CD4-positive, alpha-beta T cell treated with Interleukin-10 for 1 hour (primary cell): ENCODE data around the gene CLMN.

ENCODE experiments used
- DNase-seq: peaks from one replicate; pipeline ENCODE4 v3.0.0-alpha.2; 2020

The CLMN gene

DNA sequence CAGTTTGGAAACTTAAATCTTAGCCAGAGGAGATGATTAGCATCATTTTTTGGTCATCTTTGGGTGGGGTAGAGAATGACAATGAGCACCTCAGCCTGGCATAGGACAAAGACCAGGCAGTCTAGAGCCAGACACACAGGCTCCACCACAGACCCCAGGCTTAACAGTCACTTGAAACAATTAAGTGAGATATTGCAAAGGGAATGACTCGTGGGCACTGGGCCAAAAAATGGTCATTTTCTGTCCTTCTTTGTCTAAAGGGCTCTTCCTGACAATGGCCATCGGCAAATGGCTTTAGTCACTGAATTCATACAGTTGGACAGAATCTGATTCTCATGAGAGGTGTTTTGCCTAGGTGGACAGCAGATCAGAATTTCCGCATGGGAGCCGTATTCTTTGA, 84.4 kb downstream of the CLMN start:
- no peak for DNase-seq

DNA sequence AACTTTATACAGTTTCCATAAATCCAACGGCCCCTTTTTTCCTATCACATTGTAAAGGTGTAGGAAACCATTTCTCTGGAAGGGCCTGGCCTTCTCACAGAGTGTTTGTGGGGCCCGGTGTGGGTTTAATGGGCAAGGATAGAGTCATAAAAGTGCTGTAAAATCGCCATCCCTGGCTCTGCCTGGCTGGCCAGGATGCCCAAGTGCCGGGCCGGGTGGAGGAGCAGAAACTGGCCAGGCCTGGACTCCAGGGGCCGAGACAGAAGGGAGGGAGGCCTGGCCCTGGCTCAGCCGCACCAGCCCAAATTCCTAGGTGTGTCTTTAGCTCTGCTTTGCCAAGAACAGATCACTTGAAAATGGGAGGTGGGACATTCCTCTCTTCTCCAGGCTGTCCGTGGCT, 85.3 kb downstream of the CLMN start:
- no peak for DNase-seq

DNA sequence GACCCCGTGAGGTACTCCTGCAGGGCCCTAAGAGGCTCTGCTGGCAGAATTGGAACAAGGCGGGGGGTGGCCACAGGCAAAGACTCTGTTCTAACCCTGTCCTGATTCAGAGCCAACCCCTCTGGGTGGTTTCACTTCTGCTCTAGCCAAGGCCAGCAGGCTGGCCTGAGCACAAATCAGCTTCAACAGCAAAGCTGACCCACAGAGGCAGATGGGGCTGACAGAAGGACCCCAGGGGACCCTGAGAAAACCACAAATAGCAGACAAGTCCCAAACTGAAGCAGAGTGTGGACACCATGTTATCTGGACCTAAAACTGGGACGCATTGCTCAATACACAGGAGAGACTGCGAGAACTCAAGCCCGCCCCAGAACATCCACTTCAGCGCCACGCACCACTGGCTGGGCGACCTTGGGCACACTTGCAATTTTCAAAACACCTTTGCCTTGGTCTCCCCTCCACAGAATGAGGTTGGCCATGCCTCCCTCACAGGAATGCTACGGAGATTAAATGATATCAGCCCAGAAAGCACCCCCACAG, 85.9 kb downstream of the CLMN start:
- DNase-seq, result no peak

DNA sequence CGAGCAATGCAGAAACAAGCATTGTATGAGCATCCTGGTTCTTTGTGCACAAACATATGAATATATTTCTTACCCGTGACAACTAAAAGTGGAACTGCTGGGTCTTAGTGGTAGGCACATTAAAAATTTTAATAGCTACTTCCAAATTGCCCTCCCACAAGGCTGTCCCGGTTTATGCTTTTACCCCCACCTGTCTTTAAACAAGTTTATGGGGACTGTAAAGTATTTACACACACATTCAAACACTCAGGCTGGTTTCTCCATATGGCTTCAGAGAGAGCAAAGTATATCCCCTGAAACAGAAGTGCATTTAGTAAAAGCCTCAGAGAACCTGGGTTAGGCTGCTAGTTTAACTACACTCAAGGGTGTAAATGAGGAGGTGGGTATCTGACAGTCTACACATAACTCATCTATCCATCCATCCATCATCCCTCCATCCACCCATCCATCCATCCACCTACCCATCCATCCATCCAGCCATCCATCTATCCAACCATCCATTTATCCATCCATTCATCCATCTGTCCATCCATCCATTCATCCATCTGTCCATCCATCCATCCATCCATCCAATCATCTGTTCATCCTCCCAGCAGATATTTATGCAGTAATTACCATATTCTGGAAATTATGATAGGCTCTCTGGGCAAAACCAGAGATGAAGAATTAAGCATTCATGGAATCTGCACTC, 86.7 kb downstream of the CLMN start:
- DNase-seq, result no peak

DNA sequence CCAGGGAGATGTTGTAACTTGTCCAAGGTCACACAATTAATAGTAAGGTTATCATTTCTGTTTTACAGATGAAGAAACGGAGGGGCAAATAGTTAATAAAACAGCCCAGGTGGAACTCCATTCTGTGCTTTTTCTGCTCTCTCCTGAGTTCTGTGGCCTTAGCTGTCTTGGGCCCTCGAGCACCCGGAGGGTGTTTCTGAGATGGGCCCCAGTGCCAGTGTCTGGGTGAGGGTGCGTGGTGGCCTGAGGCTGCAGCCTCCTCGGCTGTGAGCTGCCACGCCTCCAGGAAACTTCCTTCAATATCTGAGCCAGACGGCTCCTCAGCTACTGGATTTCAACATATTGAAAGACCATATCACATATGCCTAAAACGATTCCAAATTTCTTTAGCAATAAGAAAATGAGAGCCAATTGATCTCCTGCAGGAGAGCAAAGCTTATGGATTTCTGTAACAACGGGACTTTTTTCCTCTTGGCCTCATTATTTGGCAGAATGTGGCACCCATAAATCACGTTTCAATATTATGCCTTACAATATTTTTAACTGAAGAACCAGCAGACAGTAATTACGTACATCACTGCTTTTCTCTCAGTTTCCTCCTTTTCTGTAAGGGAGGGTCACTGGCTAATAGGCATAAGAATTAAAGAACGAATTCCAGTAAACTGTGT, 87.6 kb downstream of the CLMN start:
- no peak for DNase-seq

DNA sequence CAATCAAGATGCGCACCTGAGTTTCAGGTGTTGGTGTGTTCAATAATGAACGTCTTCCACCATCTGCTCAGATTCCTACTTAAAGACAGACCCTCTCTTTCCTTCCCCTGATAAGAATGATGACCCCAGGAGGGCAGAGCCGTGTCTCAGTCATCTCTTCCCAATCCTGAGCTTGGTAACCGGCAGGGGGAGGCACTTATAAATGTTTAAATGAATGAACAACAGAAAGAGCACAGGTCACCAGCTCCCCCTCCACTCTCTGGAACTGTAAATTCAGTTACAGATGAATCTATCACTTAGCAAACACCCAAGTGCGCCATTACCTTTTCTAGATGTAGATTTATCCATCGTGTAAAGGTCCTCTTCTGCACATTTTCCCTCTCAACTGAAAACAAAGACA, 90.0 kb downstream of the CLMN start:
- DNase-seq, result no peak

DNA sequence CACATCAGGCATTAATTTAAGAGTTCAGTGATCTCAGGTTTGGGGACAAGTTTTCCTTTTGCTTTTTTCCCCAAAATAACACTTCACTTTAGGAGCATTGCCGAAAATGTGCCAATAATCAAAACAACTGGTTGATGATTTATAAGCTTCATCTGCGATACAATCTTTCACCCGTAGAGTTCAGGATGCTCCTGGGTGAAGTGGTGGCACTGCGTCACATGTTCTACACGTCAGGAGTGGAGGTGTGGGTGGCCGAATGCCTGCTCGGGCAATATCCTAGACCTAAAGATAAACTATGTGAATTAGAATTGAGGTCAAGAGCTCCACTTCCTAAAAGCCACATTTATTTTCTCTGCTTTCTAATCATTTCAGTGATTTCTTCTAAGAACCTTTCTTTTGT, 91.5 kb downstream of the CLMN start:
- no peak for DNase-seq

DNA sequence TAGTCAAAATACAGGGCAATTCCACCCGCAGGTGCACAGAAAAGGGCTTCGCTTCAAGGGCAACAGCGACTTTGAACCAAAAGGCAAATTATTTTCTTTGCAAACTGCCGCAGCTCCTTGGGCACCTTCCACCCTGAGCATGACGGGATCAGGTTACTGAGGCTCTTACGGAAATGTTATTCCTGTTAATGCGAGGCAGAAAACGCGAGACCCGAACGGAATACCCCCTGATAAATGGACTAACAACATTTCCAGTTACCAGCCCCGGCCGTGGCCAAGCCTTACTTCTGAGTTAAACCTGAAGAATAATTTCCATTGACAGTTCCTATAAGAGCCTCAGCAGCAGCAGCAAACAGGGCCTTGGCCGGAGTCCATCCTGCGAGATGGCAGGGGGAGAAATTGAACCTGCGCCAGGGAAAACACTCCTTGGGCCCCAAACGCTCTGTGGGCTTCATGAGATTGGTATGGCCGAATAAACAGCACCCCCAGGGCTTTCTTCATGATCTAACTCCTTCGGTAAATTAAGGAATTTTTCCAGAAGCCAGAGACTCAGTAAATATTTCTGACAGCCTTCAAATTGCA, 92.3 kb downstream of the CLMN start:
- DNase-seq, result no peak

DNA sequence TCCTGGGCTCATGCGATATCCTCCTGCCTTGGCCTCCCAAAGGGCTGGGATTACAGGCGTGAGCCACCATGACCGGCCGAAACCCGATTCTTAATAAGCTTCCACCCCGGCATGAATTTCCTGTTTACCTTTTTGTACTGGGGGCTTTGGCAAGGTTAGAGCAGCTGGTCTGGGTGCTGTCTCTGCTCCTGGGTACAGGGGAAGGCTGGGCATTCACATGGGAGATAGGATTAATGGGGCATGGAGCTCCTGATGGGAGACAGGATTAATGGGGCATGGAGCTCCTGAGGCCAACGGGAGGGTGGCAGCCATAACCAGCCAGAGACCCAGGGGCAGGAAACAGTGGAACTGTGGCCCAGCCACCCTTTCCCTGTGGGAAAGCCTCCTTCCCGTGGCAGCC, 92.9 kb downstream of the CLMN start:
- DNase-seq, result no peak

DNA sequence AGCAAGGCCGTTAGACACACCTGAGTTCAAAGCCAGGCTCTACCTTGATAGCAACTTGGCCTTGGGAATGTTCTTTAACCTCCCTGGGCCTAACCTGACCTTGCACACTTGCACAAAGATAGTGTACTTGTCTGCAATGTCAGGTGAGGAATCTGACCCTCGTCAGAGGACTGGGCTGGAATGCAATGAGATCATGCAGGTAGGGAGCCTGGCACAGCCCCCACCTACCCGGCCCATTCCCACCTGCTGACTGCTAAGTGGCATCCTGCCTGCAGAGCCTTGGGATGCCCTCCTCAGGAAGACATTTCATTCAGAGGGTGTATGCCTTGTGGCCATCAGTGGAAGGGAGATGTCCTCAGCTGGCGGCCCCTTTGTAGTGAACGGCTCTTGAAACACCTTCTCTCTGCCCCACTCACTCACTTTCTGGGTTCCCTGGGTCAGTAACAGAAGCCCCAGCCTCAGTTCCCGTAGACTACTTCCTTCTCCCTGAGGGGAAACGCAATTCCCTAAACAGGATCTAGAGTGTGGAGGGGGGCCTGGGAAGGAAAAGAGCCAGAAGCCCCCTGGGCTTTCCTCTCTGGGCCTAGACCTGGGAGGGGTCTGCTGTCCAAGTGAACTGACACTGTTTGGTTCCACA, 94.3 kb downstream of the CLMN start:
- DNase-seq, result no peak

DNA sequence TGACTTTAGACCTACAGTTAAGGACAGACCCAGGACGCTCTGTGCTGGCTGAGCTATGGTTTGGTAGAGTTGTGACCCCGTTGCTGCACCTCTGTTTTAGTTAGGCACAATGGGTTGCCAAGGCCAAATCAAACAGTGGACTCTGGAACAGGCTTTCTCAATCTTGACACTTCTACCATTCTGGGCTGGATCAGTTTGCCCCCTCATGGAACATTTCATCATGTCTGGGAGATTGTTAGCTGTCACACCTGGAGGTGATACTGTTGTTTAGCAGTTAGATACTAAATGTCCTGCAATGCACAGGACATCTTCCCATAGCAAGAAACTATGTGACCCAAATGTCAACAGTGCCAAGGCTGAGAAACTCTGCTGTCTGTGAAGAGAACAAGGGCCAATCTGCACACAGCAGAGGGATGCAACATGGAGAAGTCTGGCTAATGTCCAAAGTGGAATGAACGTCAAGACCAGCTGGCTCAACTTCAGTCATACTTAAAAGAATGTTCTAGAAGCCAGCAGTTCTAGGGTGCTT, 96.8 kb downstream of the CLMN start:
- no peak for DNase-seq

DNA sequence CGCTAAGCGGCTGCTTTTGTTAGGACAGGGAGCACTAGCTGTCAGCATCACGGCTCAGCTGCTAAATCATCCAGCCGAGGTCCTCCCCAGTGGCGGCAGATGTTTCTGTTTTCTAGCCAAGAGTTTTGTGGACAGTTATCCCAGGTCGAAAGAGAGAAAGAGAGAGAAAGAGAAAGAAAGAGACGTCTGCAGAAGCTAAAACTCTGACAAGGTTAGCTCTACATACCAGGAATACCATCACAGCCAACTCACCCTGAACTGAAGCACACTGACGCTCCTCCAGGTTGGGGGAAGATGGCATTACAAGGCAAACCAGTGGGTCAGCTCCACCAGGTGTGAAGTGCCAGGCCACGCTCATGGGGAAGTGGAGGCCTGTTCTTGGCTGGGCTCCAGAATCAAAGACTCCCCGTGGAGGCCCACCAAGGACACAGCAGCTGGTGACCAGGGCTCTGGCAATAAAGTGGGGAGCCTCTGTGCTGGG, 97.5 kb downstream of the CLMN start:
- DNase-seq, result no peak

DNA sequence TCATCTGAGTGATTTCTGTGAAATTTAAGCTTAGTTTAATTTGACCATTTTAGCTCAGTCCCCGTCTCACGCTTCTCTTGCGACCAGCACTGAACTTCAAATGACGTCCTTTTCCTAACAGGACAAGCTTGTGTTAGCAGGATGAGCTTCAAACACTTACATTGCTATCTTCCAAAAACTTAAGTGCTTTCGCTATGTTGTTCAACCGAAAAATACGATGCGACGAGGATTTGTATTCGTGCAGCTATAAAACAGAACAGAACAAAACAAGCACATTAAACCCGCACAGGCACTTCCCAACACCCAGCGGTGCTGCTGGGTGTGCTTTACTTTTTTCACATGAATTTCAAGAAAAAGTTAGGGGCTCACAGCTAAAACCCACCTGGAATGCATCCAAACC, 98.2 kb downstream of the CLMN start:
- DNase-seq, result no peak

DNA sequence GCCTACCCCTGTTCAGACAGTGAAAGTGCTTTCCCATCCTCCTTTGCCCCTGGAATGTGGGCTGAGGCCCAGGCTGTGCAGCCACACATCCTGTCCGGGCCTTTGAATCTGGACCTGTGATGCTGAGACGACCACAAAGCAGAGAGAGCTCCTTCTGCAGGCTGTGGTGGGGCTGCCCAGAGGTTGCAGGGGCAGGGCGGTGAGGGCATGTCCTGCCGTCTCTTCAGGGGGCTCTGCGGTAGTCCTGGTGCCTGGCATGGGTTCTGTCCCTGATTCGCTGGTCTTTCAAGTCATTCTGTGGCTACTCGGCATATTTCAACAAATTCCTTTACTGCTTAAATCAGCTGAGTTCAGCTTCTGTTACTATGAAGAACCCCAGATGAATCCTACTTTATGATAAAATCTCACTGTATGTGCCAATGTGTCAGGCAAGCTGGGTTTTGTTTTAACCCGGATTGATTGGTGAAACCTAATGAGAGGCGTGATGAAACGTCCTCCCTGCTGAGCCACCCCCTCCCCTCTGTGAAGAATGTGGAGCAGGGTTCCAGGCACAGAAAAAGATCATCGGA, 99.0 kb downstream of the CLMN start:
- DNase-seq, result no peak

DNA sequence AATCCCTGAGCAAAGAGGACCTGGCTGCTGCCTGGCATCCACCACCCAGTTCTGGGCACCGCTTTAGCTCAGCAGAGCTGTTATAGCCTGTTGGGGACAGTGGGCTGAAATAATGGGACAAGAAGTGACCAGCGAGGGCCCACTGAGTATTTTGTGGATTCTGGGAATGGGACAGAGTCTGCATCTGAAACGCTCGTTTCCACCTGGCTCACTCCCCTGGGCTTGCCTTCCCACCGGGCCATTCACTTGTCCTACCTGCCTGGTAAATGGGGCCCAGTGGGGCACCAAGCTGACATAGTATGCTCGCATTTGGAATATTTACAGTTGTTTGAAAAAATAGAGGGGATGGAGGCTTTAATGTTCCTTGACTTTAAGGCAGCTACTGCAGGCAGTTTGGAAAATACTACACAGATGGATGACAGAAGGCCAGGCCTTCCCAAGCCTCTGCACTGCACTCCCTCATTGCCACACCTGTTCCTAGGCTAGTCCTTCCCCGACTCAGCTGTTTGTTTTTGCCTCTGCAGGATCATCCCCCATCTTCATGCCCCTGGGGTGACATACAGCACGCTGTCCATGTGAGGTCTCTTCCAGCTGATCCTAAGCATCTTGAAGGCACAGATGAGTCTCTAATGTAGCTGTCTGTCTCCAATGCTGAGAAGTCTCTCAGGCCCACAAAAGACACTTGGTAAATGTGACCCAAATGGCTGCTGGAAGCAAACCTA, 101.1 kb downstream of the CLMN start:
- no peak for DNase-seq

DNA sequence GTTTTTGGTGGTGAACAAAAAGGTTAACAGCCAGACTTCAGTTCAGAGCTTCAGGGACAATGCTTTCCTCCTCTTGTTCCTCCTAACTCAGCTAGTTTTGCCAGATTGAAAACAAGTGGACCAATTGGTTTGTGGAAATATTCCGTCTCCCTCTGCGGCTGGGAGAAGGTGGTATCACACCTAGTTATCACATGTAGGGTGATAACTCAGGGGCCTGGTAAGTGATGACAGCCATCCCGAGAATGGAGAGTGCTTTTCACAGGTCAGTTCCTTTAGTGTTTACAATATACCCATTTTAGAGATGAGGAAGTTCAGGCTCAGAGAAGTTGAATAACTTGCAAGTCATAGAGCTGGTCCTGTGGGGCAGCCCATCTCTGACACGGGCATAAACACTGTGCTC, 101.7 kb downstream of the CLMN start:
- DNase-seq, result no peak

DNA sequence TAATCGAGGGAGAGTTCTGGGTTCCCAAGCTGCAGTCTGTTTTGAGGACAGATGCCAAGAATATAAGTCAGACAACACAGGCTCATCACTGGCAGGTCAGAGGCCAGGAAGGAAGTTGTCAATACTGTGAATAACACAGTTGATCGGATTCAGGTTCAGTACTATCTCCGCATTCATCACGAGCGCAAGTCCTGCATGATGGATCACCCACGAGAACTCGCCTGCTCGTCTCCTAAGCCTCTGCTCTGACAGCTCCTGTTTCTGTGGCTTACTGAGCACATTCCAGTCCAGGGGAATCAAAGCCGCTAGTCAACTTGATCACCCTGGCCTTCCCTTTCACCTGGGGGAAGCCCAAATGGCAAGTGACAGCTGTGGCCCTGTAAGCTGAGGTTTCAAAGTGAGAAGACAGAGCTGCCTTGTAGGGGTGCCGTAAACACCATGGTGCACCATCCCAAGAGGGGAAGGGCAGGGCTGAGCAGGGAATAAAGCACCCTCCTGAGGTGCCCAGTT, 102.3 kb downstream of the CLMN start:
- no peak for DNase-seq

DNA sequence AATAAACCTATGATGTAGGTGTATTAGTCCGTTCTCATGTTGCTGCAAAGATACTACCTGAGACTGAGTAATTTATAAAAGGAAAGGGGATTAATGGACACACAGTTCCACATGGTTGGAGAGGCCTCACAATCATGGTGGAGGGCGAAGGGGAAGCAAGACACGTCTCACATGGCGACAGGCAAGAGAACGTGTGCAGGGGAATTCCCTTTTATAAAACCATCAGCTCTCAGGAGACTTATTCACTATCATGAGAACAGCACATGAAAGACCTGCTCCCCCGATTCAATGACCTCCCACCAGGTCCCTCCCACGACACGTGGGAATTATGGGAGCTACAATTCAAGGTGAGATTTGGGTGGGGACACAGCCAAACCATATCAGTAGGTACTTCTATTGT, 103.7 kb downstream of the CLMN start:
- DNase-seq, result no peak

DNA sequence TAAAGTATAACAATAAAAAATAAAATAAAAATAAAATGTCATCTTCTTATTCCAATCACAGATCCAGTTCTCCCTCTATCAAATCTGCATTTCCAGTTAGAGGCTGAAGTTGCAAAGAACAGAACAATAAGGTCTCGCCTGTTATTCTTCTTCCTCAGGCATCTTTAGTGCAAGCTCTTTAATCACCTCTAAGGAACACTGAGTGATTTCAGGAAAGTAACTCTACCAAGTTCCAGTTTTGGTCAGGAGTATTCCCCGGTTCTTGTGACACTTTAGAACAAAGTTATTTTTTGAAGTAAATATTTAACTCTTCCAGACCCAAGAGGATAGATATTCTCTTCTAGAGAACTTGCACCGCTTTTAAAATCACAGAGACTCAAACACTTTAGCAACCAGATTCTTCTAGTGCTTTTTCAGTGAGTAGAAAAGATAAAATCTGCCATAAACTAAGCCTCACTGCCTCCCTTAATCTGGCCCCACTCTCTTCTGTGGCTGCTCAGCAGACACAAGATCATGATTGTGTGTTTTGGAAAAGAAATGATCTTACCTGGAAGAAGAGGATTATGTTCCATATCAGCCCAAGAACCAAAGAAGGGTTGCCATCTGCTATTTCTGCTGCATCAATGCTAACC, 104.5 kb downstream of the CLMN start:
- DNase-seq, result no peak

DNA sequence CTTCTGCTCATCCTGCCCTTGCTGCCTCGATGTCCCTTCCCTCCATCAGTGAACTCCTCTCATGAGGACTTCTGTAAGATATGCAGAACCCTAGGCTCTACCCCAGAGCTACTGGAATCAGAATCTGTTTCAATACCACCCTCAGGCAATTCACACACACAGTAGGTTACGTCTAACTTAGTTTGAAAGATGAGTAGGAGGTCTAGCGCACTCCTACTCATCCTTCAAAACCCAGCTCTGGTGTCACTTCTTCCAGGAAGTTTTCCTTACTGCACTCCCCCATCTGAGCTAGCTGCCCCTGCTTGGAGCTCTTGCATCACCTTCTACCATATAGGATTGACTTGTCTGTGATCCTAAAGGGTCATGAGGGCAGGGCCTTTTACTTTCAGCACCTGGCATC, 105.9 kb downstream of the CLMN start:
- no peak for DNase-seq

DNA sequence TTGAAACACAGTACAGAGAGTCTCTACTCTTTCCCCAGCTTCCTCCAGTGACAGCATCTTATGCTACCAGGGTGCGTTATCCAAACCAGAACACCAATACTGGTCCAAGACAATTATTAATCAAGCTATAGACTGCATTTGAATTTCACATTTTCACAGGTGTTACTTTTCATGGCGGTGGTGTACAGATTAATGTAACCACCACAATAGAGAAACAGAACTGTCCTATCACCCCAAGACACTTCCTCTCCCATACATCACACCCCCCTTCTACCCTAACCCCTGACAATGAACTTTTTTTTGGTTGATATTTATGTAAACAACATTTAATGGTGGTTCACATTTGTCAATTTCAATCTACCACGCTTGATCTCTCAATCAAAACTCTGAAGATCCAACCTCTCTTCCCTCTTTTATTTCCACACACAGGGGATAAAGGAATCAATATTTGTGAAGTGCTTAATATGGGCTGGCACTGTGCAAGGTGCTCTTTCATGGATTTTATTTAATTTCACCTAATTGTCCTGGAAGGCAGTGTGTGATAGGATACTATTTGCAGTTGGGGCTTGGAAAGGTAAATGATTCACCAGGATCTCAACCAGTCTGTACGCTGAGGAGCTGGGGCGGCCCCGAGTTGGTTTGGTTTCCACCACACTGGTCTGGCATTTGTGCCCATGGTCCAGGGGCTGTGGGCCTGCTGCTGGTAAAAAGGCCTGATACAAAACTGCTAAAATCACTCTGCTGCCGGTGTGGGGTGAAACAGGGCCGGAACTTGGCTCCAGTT, 107.8 kb downstream of the CLMN start:
- DNase-seq, result no peak
